Lung (tissue), 12 donors: ENCODE measurements around the gene SHISA5. TPM values are rescaled to one million over a fixed set of nuclear protein-coding genes. Genes with fewer than 3 reads are reported as not detected.

ENCODE experiments used
- ATAC-seq: fragments of 200-7000 bp; cut with Tn5 transposase; one replicate; pipeline ENCODE4 v1.9.1; 2020; ENCODE audit warnings: moderate number of reproducible peaks; ENCODE audit not compliant: insufficient read depth, low FRiP score
- DNase-seq, 3 donors: peaks; one replicate each; pipeline ENCODE4 v3.0.0-alpha.2; 2013 to 2017
- H3K27ac ChIP-seq, 2 donors: one replicate each; pipeline ENCODE4 v1.5.1; 2013; ENCODE audit warnings: mild to moderate bottlenecking in 2 of 2, moderate library complexity in 2 of 2, control low read depth in 1 of 2, inconsistent platforms in 1 of 2, low read depth in 1 of 2, low read length in 1 of 2
- H3K27me3 ChIP-seq, 3 donors: one replicate each; pipeline ENCODE4 v1.5.1; 2013; ENCODE audit warnings: low read length in 2 of 3; ENCODE audit not compliant: control insufficient read depth in 3 of 3, insufficient read depth in 3 of 3
- H3K36me3 ChIP-seq, 4 donors: one replicate each; pipeline ENCODE4 v1.5.1; 2013; ENCODE audit warnings: low read length in 4 of 4, mild to moderate bottlenecking in 1 of 4, moderate library complexity in 1 of 4; ENCODE audit not compliant: control insufficient read depth in 4 of 4, insufficient read depth in 4 of 4
- H3K4me1 ChIP-seq, 5 donors: one replicate each; pipeline ENCODE4 v1.5.1; 2013; ENCODE audit warnings: low read length in 5 of 5, mild to moderate bottlenecking in 2 of 5, moderate library complexity in 1 of 5; ENCODE audit not compliant: control insufficient read depth in 5 of 5, insufficient read depth in 5 of 5
- H3K4me3 ChIP-seq: one replicate; pipeline ENCODE4 v1.5.1; 2013; ENCODE audit warnings: mild to moderate bottlenecking, control low read depth, moderate library complexity
- H3K9ac ChIP-seq, 2 donors: one replicate each; pipeline ENCODE4 v1.5.1; 2013; ENCODE audit warnings: low read length in 2 of 2, control low read depth in 1 of 2; ENCODE audit not compliant: insufficient read depth in 1 of 2
- H3K9me3 ChIP-seq, 4 donors: one replicate each; pipeline ENCODE4 v1.5.1; 2013; ENCODE audit warnings: low read length in 3 of 4, mild to moderate bottlenecking in 1 of 4, moderate library complexity in 1 of 4; ENCODE audit not compliant: control insufficient read depth in 4 of 4, insufficient read depth in 3 of 4
- CTCF ChIP-seq: IDR thresholded peaks from 2 replicates; pipeline ENCODE4 v1.5.1; 2012; ENCODE audit warnings: mild to moderate bottlenecking; ENCODE audit errors: control extremely low read depth, extremely low read depth
- WGBS, 2 donors: extraction: QIAGEN DNeasy Blood & Tissue Kit; methylation state at CpG; one replicate each; pipeline ENCODE4 v1.1.7; 2013; 5-methylcytosine and 5-hydroxymethylcytosine counted together
- polyA plus RNA-seq, 2 donors: library from polyadenylated mRNA; stranded (reverse); fragments of 200-250 nt; gene quantifications; one replicate each; pipeline ENCODE4 v1.2.1, GENCODE V29; 2013
- total RNA-seq, 2 donors: library from RNA; depleted of rRNA in 1 of 2; stranded (reverse); fragments of >200 nt in 1 of 2; gene quantifications; one replicate each; pipeline ENCODE4 v1.2.1, GENCODE V29; 2014 to 2021
- donor health status: control.
- donor health status: control.
- donor health status: Bipolar disorder and iron deficiency.
- donor health status: healthy.
- donor health status: DM: yes; HTN: yes; CAD: no.

Gene SHISA5
- total and polyA plus RNA-seq, 4 donors: 70.5 to 184 (median 131) TPM

GRCh38 chr3:48467110-48467454 is 36.9 kb downstream of the SHISA5 start:
- WGBS, 2 donors: 65 to 83% methylated on average over 9 of the region's 9 CpGs
- no peak for ATAC-seq
- Histone ChIP-seq H3K27me3 (no peaks in the 10 kb centered on the region), H3K4me3 (peak overlapping the region; percentile 48), H3K9ac (peak overlapping the region in 1 of 2 donors; percentile 76), H3K27ac (peak overlapping the region; percentile 97 to 98), H3K4me1 (peaks cover 0 to 36% (median 20%) of the 10 kb centered on the region in 5 donors), H3K9me3 (no peaks in the 10 kb centered on the region), H3K36me3 (peaks cover 0 to 26% (median 17%) of the 10 kb centered on the region in 4 donors)
- no peak for TF ChIP-seq CTCF
- no peak for DNase-seq

DNA sequence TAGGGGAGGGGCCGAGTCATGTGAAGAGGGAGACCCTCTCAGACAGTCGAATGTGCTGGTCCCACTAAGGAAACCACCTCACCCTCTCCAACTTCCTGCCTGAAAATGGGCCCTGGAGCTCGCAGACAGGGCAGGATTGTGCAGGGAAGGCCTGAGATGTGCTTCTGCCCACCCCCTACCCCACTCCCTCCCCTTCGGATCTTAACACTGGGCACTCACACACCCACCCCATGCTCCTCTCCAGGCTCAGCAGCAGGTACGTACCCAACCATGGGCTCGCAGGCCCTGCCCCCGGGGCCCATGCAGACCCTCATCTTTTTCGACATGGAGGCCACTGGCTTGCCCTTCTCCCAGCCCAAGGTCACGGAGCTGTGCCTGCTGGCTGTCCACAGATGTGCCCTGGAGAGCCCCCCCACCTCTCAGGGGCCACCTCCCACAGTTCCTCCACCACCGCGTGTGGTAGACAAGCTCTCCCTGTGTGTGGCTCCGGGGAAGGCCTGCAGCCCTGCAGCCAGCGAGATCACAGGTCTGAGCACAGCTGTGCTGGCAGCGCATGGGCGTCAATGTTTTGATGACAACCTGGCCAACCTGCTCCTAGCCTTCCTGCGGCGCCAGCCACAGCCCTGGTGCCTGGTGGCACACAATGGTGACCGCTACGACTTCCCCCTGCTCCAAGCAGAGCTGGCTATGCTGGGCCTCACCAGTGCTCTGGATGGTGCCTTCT is 37.4 kb downstream of the SHISA5 start:
- DNase-seq (peak in 1 of 3 donors; percentile 11), ATAC-seq (peak; percentile 2)
- Histone ChIP-seq H3K9ac (peak overlapping the region; percentile 76 to 83), H3K4me1 (peaks cover 0 to 36% (median 18%) of the 10 kb centered on the region in 5 donors), H3K27ac (peak overlapping the region; percentile 97 to 98), H3K27me3 (no peaks in the 10 kb centered on the region), H3K4me3 (peak overlapping the region; percentile 48), H3K9me3 (no peaks in the 10 kb centered on the region), H3K36me3 (peaks cover 0 to 26% (median 17%) of the 10 kb centered on the region in 4 donors)
- 20 to 31% methylated on average over 18 to 19 of the region's 19 CpGs for WGBS, 2 donors
- no peak for TF ChIP-seq CTCF

- ATAC-seq (peak; percentile 89), DNase-seq (peak; percentile 99 to 100 (median 100))
- peak; percentile 67 for TF ChIP-seq CTCF
- peak overlapping the region; percentile 48 for H3K4me3 ChIP-seq
- WGBS, 2 donors: 2% methylated on average over 21 of the region's 21 CpGs
- H3K27me3 ChIP-seq: no peaks in the 10 kb centered on the region
- H3K36me3 ChIP-seq: peaks cover 3 to 29% (median 19%) of the 10 kb centered on the region in 4 donors
- peak overlapping the region; percentile 97 to 98 for H3K27ac ChIP-seq
- peak overlapping the region; percentile 76 to 83 for H3K9ac ChIP-seq
- peaks cover 0 to 36% (median 18%) of the 10 kb centered on the region in 5 donors for H3K4me1 ChIP-seq
- H3K9me3 ChIP-seq: no peaks in the 10 kb centered on the region
These were observed 38.2 kb downstream of the SHISA5 start for GRCh38 chr3:48465531-48466378.
